HG03378 (cell line): Measurements from ENCODE around the gene ELANE.

Experiments
- ATAC-seq: cut with Tn5 transposase; IDR thresholded peaks from one replicate; pipeline ENCODE4 v1.9.1; 2021; ENCODE audit warnings: mild to moderate bottlenecking, moderate library complexity; ENCODE audit not compliant: unreplicated experiment

ELANE gene

GRCh38 chr19:852136-853013 lies at the start of gene ELANE:
TSS of gene ELANE (plus strand) at chr19:852303. CDS start at chr19:852329, 26 bp downstream.
- ATAC-seq: no peak

GRCh38 chr19:802498-803098 lies 49.5 kb upstream of the ELANE start:
- no peak for ATAC-seq

- no peak for ATAC-seq
Measured at GRCh38 chr19:803099-803561, 49.0 kb upstream of the ELANE start.

GRCh38 chr19:803686-804418 lies 48.3 kb upstream of the ELANE start:
- ATAC-seq: no peak

- ATAC-seq: no peak
Measured at GRCh38 chr19:804419-805165, 47.5 kb upstream of the ELANE start.

- no peak for ATAC-seq
Measured at GRCh38 chr19:805166-805551, 46.9 kb upstream of the ELANE start.

DNA sequence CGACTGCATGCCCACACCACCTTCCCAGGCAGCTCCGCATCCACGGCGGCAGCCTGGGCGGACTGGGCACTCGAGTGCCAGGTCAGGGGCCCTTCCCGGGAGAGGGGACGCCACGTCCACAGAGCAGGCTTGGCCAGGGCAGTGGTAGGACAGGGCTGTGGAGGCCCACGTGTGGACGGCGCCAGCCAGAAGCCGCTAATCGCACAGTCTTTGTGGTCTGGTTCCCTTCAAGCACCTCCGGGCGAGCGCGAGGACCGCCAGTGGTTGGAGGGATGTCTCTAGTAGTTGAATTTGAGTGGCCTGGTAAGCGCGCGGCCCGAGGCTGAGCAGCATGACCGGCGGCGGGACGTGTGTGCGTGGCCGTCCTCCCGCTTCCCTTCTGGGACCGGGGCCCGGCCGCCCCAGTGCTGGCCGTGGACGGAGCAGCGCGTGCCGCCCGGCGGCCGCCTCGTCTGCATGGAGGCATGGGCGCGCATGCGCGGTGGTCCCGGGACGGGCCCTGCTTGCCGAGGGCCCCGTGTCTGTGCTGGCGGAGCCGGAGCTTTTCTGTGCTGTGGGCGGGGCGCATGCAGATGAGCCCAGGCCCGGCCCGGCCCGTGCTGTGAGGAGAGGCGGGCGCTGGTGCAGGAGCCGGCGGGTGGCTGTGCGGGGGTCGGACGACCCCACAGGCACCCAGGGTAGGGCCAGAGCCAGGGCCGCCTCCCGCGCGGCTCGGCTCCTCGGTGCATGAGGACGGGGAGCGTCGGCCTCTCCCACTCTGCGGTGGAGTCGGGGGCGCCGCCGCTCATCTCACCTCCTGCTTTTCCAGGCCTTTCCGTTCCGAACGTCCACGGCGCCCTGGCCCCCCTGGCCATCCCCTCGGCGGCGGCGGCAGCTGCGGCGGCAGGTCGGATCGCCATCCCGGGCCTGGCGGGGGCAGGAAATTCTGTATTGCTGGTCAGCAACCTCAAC lies 46.2 kb upstream of the ELANE start:
- no peak for ATAC-seq

- ATAC-seq: no peak
Measured at GRCh38 chr19:806815-807421, 45.2 kb upstream of the ELANE start.

GRCh38 chr19:807627-808422 lies 44.3 kb upstream of the ELANE start:
- ATAC-seq: no peak

DNA sequence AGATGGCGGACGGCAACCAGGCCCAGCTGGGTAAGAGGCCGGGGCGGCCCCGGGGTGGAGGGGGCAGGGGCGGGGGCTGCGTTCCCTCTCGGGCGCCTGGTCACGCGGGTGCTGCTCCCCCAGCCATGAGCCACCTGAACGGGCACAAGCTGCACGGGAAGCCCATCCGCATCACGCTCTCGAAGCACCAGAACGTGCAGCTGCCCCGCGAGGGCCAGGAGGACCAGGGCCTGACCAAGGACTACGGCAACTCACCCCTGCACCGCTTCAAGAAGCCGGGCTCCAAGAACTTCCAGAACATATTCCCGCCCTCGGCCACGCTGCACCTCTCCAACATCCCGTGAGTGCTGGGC lies 43.7 kb upstream of the ELANE start:
- ATAC-seq: no peak

DNA sequence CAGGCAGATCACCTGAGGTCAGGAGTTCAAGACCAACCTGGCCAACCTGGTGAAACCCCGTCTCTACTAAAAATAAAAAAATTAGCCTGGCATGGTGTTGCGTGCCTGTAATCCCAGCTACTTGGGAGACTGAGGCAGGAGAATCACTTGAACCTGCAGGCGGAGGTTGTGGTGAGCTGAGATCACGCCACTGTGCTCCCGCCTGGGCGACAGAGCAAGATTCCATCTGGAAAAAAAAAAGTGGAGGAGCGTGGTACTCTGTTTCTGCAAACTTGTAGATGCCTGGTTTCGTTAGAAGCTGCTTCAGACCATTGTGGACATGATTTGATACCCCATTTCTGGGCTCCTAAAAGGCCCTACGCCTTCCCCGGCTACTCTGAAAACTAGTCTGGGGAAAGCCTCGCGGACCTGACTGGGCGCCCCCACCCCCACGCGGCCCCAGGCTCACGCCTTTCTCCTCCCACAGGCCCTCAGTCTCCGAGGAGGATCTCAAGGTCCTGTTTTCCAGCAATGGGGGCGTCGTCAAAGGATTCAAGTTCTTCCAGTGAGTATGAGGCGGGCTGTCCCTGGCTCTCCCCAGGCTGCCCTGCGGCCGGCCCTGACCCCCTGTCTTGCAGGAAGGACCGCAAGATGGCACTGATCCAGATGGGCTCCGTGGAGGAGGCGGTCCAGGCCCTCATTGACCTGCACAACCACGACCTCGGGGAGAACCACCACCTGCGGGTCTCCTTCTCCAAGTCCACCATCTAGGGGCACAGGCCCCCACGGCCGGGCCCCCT lies 41.8 kb upstream of the ELANE start:
- no peak for ATAC-seq

DNA sequence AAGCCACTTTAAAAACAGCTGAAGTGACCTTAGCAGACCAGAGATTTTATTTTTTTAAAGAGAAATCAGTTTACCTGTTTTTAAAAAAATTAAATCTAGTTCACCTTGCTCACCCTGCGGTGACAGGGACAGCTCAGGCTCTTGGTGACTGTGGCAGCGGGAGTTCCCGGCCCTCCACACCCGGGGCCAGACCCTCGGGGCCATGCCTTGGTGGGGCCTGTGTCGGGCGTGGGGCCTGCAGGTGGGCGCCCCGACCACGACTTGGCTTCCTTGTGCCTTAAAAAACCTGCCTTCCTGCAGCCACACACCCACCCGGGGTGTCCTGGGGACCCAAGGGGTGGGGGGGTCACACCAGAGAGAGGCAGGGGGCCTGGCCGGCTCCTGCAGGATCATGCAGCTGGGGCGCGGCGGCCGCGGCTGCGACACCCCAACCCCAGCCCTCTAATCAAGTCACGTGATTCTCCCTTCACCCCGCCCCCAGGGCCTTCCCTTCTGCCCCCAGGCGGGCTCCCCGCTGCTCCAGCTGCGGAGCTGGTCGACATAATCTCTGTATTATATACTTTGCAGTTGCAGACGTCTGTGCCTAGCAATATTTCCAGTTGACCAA lies 41.1 kb upstream of the ELANE start:
- ATAC-seq: no peak

GRCh38 chr19:811506-812048 lies 40.5 kb upstream of the ELANE start:
- ATAC-seq: no peak

DNA sequence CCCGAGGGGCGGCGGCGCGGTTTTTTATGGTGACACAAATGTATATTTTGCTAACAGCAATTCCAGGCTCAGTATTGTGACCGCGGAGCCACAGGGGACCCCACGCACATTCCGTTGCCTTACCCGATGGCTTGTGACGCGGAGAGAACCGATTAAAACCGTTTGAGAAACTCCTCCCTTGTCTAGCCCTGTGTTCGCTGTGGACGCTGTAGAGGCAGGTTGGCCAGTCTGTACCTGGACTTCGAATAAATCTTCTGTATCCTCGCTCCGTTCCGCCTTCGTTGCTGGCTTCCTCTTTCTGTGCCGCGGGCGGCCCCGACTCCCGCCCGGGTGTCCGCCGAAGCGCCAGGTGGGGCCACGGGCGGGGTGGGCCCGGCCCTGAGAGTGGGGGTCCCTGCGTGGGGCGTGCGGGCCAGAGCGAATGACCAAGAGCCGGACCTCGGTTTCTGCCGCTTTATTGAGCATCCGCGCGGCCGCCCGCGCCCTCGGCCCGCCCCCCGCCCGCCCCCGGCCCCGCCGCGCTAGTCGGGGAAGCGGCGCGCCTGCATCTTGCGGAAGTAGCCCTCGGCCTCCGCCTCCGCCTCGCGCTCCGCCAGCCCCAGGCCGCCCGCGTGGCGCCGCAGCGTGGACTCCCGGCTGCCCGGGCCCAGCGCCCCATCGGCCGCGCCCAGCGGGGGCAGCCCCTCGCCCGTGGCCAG lies 39.9 kb upstream of the ELANE start:
- ATAC-seq: no peak

DNA sequence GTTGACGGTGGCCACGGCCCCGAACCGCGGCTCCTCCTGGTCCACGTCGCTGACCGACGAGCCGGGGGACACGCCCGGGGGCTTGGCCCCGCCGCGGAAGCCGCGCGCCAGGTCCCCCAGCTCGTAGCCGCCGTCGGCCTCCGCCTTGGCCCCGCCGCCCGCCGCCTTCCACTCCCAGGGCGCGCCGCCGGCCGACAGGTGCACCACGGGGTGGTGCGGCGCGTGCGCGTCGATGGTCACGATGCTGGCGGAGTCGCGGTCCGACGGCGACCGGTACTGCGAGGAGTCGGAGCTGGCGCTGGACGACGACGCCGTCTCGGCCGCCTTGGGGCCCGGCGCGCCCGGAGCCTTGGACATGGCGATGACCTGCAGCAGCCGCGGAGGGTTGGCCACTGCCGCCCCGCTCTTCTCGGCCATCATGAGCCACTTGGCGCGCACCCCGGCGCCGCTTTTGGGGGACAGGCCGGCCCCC lies 39.3 kb upstream of the ELANE start:
- no peak for ATAC-seq
